ENCODE measurements around the gene MAGEA8.

DNA sequence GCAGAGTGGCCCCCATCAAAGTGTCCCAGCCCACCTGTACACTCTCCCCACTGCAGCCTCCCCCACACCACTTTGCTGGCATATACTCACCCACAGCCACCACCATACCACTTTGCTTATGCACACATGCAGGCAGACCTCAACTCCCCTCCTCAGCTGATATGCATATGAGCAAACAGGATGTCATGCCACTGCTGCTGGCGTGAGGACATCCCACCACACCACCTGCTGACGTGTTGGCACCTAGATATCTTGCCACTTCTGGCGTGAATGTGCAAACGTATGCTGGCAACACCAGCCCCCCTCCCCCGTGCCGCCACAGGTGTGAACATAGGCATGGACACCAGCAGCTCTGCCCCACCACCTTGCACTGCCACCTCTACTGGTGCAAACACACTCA, 22.4 kb upstream of the MAGEA8 start:
- TF ChIP-seq, protein P1, sequence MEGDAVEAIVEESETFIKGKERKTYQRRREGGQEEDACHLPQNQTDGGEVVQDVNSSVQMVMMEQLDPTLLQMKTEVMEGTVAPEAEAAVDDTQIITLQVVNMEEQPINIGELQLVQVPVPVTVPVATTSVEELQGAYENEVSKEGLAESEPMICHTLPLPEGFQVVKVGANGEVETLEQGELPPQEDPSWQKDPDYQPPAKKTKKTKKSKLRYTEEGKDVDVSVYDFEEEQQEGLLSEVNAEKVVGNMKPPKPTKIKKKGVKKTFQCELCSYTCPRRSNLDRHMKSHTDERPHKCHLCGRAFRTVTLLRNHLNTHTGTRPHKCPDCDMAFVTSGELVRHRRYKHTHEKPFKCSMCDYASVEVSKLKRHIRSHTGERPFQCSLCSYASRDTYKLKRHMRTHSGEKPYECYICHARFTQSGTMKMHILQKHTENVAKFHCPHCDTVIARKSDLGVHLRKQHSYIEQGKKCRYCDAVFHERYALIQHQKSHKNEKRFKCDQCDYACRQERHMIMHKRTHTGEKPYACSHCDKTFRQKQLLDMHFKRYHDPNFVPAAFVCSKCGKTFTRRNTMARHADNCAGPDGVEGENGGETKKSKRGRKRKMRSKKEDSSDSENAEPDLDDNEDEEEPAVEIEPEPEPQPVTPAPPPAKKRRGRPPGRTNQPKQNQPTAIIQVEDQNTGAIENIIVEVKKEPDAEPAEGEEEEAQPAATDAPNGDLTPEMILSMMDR (conservative IDR thresholded peaks at IDR 0.05) = no peak
- TF ChIP-seq ZFX (IDR thresholded peaks at IDR 0.05) = no peak

All from C4-2B (cell line).